ENCODE data around the gene VTI1A.

The VTI1A gene

DNA sequence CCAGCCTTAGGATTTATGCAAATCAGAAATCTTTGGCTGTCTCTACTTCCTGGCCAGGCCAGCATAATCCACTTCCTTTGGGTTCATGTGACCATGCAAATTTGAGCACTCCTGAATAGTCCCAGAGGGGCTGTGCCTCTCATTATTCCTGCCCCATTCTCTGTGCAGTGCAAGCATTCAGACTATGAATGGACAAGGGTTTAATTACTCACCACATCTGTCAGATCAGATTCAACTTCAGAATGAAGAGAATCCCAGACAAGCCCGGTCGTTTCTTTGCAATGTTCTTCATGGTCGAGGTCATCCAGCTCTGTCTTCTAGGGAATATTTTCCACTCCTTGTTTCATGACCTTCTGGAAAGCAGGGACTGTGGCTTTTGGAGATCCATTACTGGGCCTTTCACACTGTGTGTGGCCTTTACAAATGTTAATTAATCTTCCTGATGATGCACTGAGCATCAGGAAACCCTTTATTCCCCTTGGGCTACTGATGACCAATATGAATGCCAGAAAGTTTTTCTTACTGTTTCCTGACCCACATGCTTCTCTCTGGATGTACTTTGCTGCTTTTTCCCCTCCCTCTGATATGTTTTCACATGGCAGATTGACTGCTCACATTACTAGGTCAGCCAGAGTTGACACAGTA lies 285.4 kb downstream of the VTI1A start:
- in situ Hi-C loops (cut with MboI; ENCODE audit: low pct_unique_long_range_greater_than_20kb, low sequenced_read_pairs, unreplicated experiment): no loop called here

DNA sequence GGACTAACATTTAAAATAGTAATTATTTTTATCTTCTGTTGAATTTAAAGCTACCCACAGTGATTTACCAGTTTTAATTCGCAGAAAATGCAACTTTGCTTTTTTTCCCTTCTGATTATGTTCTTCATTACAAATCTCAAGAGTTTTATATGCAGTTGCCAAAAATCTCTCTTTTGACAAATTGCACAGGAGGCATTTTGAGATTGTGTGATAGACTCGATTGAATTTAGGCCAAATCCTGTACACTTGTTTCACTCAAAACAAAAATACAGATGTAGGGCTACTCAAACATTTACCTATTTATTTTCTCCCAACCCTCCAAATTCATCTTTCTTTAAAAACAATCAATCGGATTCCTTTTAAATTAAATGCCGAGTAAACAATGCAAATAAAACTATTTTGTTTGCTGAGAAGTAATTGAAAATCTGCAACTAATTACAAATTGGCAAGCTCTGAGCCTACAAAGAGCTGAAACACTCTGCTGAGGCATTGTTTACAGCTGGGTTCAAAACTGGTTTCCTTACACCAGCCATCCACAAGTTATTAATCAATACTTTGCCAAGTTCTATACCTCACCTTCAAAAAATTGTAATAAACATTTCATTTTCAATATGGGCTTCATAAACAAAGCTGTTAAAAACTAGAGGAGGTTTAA lies 288.2 kb downstream of the VTI1A start:
- in situ Hi-C loops (cut with MboI; ENCODE audit: low pct_unique_long_range_greater_than_20kb, low sequenced_read_pairs, unreplicated experiment): no loop called here
- TF ChIP-seq, protein P1, sequence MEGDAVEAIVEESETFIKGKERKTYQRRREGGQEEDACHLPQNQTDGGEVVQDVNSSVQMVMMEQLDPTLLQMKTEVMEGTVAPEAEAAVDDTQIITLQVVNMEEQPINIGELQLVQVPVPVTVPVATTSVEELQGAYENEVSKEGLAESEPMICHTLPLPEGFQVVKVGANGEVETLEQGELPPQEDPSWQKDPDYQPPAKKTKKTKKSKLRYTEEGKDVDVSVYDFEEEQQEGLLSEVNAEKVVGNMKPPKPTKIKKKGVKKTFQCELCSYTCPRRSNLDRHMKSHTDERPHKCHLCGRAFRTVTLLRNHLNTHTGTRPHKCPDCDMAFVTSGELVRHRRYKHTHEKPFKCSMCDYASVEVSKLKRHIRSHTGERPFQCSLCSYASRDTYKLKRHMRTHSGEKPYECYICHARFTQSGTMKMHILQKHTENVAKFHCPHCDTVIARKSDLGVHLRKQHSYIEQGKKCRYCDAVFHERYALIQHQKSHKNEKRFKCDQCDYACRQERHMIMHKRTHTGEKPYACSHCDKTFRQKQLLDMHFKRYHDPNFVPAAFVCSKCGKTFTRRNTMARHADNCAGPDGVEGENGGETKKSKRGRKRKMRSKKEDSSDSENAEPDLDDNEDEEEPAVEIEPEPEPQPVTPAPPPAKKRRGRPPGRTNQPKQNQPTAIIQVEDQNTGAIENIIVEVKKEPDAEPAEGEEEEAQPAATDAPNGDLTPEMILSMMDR (IDR thresholded peaks at IDR 0.05; ENCODE audit: extremely low read depth, insufficient read depth, missing control alignments): no peak

More for the DNA sequence above, 285.4 kb downstream of the VTI1A start:
- DNase-seq (ENCODE audit: low spot score): no peak
- TF ChIP-seq, protein P1 (IDR thresholded peaks at IDR 0.05; ENCODE audit: extremely low read depth, insufficient read depth, missing control alignments): no peak

DNA sequence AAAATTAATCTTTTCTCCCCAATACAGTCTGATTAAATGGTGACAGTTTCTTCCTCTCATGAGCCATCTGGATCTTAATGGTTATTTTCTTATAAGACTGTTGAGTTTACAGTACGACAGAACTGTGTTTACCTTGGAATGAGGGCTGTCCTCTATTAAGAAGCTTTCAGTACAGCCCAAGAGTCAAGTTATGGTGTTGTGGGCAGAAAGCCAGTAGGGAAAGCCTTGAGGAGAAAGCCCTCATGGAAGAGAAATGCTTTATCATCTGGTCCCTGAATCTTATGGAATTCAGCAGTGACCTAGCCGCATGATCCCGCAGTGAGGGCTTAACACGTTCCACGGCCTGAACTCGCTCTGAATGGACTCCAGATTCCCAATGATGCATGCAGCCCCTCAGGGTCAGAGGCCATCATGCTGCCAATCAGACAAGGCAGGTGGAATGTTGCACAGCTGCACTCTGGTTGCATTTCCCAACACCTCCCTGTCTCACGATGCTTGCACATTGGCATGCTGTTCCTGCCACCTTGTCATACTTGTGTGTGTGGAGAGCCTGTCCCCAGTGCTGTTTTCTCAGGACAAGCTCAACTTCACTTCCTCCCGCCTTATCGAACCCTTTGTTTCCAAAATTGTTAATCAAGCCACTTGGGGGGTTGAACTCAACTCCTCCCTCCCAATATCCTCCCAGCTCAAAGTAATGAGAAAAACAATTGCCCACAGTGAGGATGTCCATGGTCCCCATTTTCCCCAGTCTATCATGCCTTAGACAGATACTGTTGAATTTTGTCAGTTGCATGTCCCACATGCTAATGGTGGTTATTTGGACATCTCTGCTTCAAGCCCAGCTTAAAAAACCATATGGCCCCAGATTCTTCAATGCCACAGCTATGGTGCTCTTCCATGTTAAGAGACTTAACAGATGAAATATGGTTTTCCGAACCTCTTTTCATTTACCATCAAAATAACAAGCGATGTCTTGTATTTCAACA lies 291.9 kb downstream of the VTI1A start:
- DNase-seq (ENCODE audit: low spot score): no peak
- in situ Hi-C loops (cut with MboI; ENCODE audit: low pct_unique_long_range_greater_than_20kb, low sequenced_read_pairs, unreplicated experiment): no loop called here
- TF ChIP-seq, protein P1 (IDR thresholded peaks at IDR 0.05; ENCODE audit: extremely low read depth, insufficient read depth, missing control alignments): no peak

More for the DNA sequence above, 288.2 kb downstream of the VTI1A start:
- DNase-seq (ENCODE audit: low spot score): no peak

DNA sequence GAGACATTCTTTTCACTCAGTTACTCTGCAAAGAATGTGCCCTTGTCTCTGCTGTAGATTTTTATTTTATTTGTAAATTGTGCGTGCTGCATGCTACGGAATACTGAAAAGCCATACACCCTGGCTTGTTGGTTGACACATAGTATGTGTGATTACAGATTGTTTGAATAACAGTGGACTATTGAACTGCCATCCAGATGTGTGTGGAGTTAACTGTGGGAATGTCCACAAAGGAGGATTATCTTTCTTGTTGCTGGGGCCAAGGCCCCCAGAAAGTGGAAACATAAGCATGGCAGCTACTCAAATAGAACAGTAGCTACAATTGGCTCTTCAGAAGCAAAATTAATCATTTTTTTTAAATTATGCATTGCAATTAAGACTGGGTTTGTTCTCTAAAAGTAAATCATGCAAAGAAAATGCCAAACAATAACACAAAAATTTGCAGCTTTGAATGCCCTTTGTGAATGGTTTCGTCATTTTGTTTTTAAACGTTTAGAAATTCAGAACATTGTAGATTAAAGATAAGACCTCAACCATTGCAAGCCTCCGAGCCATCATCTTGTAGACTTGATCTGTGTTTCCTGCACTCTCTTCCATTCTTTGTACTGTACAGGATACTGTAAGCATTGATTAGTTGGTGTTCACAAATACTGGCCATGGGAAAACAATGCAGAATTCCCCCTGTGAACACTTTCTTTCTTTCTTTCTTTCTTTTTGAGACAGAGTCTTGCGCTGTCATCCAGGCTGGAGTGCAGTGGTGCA lies 292.8 kb downstream of the VTI1A start:
- TF ChIP-seq, protein P1 (IDR thresholded peaks at IDR 0.05; ENCODE audit: extremely low read depth, insufficient read depth, missing control alignments): no peak
- in situ Hi-C loops (cut with MboI; ENCODE audit: low pct_unique_long_range_greater_than_20kb, low sequenced_read_pairs, unreplicated experiment): no loop called here
- DNase-seq (ENCODE audit: low spot score): no peak

DNA sequence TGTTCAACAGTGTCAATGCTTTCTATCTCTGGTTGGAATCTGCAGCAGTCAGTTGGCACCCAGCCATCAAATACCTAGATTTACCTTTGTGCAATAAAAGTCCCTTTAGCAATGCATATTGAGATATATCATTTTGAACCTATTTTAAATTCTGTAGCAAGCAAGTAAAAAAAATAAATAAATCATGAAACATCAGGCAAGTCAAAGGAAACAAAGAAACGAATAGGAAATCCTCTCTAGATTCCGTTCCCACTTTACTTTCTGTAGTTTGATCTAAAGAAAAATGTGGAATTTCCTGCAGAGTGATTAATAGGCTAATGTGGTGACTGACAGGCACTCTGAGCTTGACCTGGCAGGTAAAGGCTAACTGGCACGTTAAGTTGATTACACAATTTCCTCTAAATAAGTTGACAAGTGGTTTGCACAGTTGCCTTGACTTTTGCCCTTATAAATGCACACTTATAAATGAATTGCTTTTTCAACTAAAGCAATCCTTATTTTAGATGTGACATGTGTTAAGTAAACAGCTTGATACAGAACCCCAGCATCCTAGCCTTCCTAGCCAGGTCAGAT lies 294.9 kb downstream of the VTI1A start:
- TF ChIP-seq, protein P1 (IDR thresholded peaks at IDR 0.05; ENCODE audit: extremely low read depth, insufficient read depth, missing control alignments): no peak
- DNase-seq (ENCODE audit: low spot score): no peak
- in situ Hi-C loops (cut with MboI; ENCODE audit: low pct_unique_long_range_greater_than_20kb, low sequenced_read_pairs, unreplicated experiment): no loop called here
